Skeletal muscle tissue (tissue), 4 donors: Measurements from ENCODE around the gene SRCIN1. TPM values are rescaled to one million over a fixed set of nuclear protein-coding genes. Genes with fewer than 3 reads are reported as not detected.

Experiments used
- H3K27ac ChIP-seq: one replicate; pipeline ENCODE4 v1.7.0; 2013; ENCODE audit warnings: mild to moderate bottlenecking, low read depth, low read length, inconsistent platforms
- H3K27me3 ChIP-seq, 3 donors: one replicate each; pipeline ENCODE4 v1.7.0; 2013; ENCODE audit warnings: low read length in 3 of 3; ENCODE audit not compliant: control insufficient read depth in 3 of 3, insufficient read depth in 3 of 3
- H3K36me3 ChIP-seq, 3 donors: one replicate each; pipeline ENCODE4 v1.7.0; 2013; ENCODE audit warnings: low read length in 3 of 3; ENCODE audit not compliant: control insufficient read depth in 3 of 3, insufficient read depth in 3 of 3
- H3K4me1 ChIP-seq, 3 donors: one replicate each; pipeline ENCODE4 v1.7.0; 2013; ENCODE audit warnings: low read length in 3 of 3, mild to moderate bottlenecking in 3 of 3; ENCODE audit not compliant: control insufficient read depth in 3 of 3, insufficient read depth in 3 of 3
- H3K4me3 ChIP-seq, 3 donors: one replicate each; pipeline ENCODE4 v1.7.0; 2013; ENCODE audit warnings: low read length in 3 of 3
- H3K9ac ChIP-seq, 3 donors: one replicate each; pipeline ENCODE4 v1.7.0; 2013; ENCODE audit warnings: low read length in 3 of 3, mild to moderate bottlenecking in 3 of 3, moderate library complexity in 2 of 3, low read depth in 1 of 3
- H3K9me3 ChIP-seq, 3 donors: one replicate each; pipeline ENCODE4 v1.7.0; 2013; ENCODE audit warnings: low read length in 3 of 3; ENCODE audit not compliant: control insufficient read depth in 3 of 3
- total RNA-seq: library from RNA; depleted of rRNA; stranded (reverse); fragments of >200 nt; gene quantifications from one replicate; pipeline ENCODE4 v1.2.3, GENCODE V29; 2014
- donor health status: Osteomylitis.

SRCIN1 gene
- total RNA-seq, 1 donor from 2014 or later: 0.52 TPM

DNA sequence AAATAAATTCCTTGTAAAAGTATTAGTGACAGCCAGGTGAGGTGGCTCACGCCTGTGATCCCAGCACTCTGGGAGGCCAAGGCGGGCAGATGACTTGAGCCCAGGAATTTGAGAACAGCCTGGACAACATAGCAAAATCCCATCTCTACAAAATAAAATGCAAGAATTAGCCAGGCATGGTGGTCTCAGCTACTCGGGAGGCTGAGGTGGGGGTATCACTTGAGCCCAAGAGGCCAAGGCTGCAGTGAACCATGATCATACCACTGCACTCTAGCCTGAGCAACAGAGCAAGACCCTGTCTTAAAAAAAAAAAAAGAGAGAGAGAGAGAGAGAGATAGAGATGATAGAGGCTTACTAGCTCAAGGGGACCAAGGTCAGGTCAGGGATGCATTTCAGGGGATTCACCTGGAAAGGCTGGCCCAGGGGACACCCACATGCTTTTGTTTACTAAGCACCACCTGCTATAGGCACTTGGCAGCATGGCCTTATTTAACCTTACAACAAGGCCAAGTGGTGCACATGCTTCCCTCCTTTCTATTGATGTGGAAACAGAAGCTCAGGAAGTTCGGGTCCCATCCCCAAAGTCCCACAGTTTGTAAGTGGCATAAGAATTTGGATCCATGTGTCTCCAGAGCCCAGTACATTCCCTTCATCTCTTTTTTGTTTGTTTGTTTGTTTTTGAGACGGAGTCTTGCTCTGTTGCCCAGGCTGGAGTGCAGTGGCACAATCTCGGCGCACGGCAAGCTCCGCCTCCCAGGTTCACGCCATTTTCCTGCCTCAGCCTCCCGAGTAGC lies 12.4 kb upstream of the SRCIN1 start:
- no peaks in the 10 kb centered on the region for H3K9me3 ChIP-seq
- no peak overlapping the region for H3K27ac ChIP-seq
- H3K4me1 ChIP-seq: peaks cover 4 to 6% (median 6%) of the 10 kb centered on the region in 3 donors
- H3K9ac ChIP-seq: no peak overlapping the region
- H3K4me3 ChIP-seq: no peak overlapping the region
- peaks cover 13 to 28% (median 23%) of the 10 kb centered on the region in 3 donors for H3K27me3 ChIP-seq
- H3K36me3 ChIP-seq: no peaks in the 10 kb centered on the region

GRCh38 chr17:38617074-38617860 lies 11.5 kb upstream of the SRCIN1 start:
- Histone ChIP-seq H3K4me1 (peaks cover 4 to 6% (median 6%) of the 10 kb centered on the region in 3 donors), H3K27me3 (peaks cover 11 to 21% (median 17%) of the 10 kb centered on the region in 3 donors), H3K9me3 (no peaks in the 10 kb centered on the region), H3K9ac (no peak overlapping the region), H3K36me3 (no peaks in the 10 kb centered on the region), H3K27ac (no peak overlapping the region), H3K4me3 (no peak overlapping the region)

DNA sequence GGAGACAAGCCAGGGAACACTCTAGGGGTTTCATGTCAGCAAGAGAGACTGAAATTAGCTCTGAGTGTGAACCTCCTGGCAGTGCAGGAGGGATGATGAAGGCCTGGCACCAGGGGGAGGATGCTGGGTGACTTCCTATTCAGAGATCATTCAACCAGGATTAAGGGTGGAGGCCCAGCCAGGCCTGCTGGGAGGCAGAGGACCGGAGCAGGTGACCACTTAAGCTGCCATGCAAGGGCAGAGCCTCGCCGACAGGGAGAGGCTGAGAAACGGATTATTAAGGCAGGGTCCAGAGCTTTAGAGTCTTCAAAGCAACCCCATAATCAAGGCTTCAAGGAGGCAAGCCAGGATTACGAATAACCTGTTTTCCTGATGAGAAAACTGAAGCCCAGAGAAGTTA lies 10.6 kb upstream of the SRCIN1 start:
- H3K4me3 ChIP-seq: no peak overlapping the region
- no peaks in the 10 kb centered on the region for H3K36me3 ChIP-seq
- peaks cover 0 to 5% (median 0%) of the 10 kb centered on the region in 3 donors for H3K9me3 ChIP-seq
- H3K9ac ChIP-seq: no peak overlapping the region
- H3K4me1 ChIP-seq: peaks cover 4 to 6% (median 6%) of the 10 kb centered on the region in 3 donors
- peaks cover 11 to 21% (median 19%) of the 10 kb centered on the region in 3 donors for H3K27me3 ChIP-seq
- no peak overlapping the region for H3K27ac ChIP-seq

GRCh38 chr17:38613981-38614779 lies 8.4 kb upstream of the SRCIN1 start:
- peaks cover 4 to 6% (median 6%) of the 10 kb centered on the region in 3 donors for H3K4me1 ChIP-seq
- peaks cover 0 to 5% (median 0%) of the 10 kb centered on the region in 3 donors for H3K9me3 ChIP-seq
- H3K4me3 ChIP-seq: no peak overlapping the region
- H3K9ac ChIP-seq: no peak overlapping the region
- H3K36me3 ChIP-seq: no peaks in the 10 kb centered on the region
- H3K27me3 ChIP-seq: peaks cover 15 to 22% (median 19%) of the 10 kb centered on the region in 3 donors
- H3K27ac ChIP-seq: no peak overlapping the region

DNA sequence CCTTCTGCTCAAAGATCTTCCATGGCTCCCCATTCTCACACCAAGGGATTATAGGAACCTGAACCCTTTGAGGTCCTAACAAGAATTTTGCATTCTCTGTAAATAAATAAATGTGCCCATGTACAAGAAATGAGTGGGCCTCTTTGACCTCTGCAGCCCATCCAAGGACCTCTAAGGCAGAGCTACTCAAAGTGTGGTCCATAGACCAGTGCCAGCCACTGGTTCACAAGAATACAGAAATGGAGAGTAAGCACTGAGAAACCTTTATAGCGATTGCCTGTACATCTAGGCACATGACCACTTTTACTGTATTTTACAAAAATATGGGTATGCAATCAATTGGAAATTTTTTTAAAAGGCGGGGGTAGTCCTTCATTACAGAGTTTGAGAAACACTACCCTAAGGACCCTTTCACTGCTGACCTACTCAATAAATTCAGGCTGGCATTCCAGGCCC lies 7.8 kb upstream of the SRCIN1 start:
- Histone ChIP-seq H3K27ac (no peak overlapping the region), H3K27me3 (peaks cover 21 to 28% (median 26%) of the 10 kb centered on the region in 3 donors), H3K4me1 (peaks cover 4 to 6% (median 6%) of the 10 kb centered on the region in 3 donors), H3K9me3 (peaks cover 0 to 5% (median 0%) of the 10 kb centered on the region in 3 donors), H3K36me3 (no peaks in the 10 kb centered on the region), H3K4me3 (no peak overlapping the region), H3K9ac (no peak overlapping the region)

DNA sequence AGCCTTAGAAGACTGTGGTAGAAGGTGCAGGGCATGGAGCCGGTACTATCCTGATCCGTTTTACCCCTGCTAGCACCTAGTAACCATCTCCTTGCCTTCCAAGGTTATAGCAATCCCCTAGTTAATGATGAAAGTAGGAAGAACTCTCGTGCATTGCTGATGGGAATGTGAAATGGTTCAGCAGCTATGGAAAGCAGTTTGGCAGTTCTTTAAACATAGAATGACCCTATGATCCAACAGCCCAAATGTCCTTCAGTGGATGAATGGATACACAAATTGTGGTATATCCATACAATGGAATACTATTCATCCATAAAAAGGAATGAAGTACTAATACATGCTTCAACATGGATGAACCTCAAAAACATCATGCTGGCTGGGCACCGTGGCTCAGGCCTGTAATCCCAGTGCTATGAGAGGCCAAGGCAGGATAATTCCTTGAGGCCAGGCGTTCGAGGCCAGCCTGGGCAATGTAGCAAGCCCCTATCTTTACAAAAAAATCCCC lies 6.2 kb upstream of the SRCIN1 start:
- no peak overlapping the region for H3K4me3 ChIP-seq
- H3K9ac ChIP-seq: no peak overlapping the region
- peaks cover 0 to 5% (median 0%) of the 10 kb centered on the region in 3 donors for H3K9me3 ChIP-seq
- H3K27me3 ChIP-seq: peaks cover 37 to 42% (median 40%) of the 10 kb centered on the region in 3 donors
- H3K36me3 ChIP-seq: no peaks in the 10 kb centered on the region
- H3K27ac ChIP-seq: no peak overlapping the region
- H3K4me1 ChIP-seq: peaks cover 8 to 13% (median 11%) of the 10 kb centered on the region in 3 donors

DNA sequence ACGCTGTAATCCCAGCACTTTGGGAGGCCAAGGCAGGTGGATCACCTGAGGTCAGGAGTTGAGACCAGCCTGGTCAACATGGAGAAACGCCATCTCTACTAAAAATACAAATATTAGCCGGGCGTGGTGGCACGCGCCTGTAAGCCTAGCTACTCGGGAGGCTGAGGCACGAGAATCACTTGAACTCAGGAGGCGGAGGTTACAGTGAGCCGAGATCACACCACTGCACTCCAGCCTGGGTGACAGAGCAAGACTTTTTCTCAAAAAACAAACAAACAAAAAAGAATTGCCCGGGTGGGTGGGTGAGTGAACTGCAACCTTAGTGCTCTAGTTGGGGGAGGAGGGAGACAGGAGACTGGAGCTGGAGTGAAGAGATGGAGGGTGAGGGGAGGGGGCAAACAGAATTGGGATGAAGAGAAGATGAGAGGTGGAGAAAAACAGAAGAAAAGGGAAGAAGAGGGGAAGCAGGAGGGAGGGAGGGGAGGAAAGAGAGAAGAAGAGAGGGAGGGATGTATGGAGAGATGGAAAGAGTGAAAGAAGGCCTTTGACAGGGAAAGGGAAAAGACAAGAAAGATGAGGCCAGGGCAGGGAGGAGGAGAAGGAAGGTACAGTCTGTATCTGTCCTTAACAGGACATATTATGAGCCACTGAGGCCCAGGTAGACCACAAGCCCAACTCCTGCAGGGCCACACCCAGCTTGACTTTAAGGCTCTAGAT lies 5.5 kb upstream of the SRCIN1 start:
- Histone ChIP-seq H3K9ac (no peak overlapping the region), H3K9me3 (peaks cover 0 to 5% (median 0%) of the 10 kb centered on the region in 3 donors), H3K36me3 (no peaks in the 10 kb centered on the region), H3K4me3 (no peak overlapping the region), H3K4me1 (peaks cover 12 to 19% (median 13%) of the 10 kb centered on the region in 3 donors), H3K27ac (no peak overlapping the region), H3K27me3 (peaks cover 43 to 49% (median 45%) of the 10 kb centered on the region in 3 donors)

- H3K9ac ChIP-seq: no peak overlapping the region
- H3K9me3 ChIP-seq: peaks cover 0 to 5% (median 0%) of the 10 kb centered on the region in 3 donors
- H3K4me1 ChIP-seq: peaks cover 13 to 19% (median 15%) of the 10 kb centered on the region in 3 donors
- H3K4me3 ChIP-seq: no peak overlapping the region
- H3K27ac ChIP-seq: no peak overlapping the region
- H3K36me3 ChIP-seq: no peaks in the 10 kb centered on the region
- H3K27me3 ChIP-seq: peaks cover 44 to 56% (median 52%) of the 10 kb centered on the region in 3 donors
Observed at GRCh38 chr17:38609280-38610031, 3.7 kb upstream of the SRCIN1 start.
